Prostate gland (tissue), 2 donors: Measurements from ENCODE around the gene DYNLT2B.

Source experiments
- POLR2A ChIP-seq: fragments of 450-650 bp; IDR thresholded peaks from one replicate; pipeline ENCODE4 v1.6.1; 2016; ENCODE audit warnings: antibody characterized with exemption, mild to moderate bottlenecking
- POLR2AphosphoS5 ChIP-seq: sonication (generic); formaldehyde crosslinking; IDR thresholded peaks from one replicate; pipeline ENCODE4 v1.6.1; 2017; ENCODE audit warnings: antibody characterized with exemption
- TF ChIP-seq, protein P1 (sequence below), 4 experiments: fragments of 200-600 bp in 2 of 4; fragments of 450-650 bp in 2 of 4; sonication (generic) in 2 of 4; IDR thresholded peaks; 1 replicate in 3 of 4; 2 replicates in 1 of 4; pipeline ENCODE4 v1.5.1; 2016 to 2019; ENCODE audit warnings: antibody characterized with exemption in 4 of 4, mild to moderate bottlenecking in 2 of 4, moderate library complexity in 2 of 4

- TF ChIP-seq POLR2A (no peak), POLR2AphosphoS5 (no peak)
- TF ChIP-seq, protein P1, sequence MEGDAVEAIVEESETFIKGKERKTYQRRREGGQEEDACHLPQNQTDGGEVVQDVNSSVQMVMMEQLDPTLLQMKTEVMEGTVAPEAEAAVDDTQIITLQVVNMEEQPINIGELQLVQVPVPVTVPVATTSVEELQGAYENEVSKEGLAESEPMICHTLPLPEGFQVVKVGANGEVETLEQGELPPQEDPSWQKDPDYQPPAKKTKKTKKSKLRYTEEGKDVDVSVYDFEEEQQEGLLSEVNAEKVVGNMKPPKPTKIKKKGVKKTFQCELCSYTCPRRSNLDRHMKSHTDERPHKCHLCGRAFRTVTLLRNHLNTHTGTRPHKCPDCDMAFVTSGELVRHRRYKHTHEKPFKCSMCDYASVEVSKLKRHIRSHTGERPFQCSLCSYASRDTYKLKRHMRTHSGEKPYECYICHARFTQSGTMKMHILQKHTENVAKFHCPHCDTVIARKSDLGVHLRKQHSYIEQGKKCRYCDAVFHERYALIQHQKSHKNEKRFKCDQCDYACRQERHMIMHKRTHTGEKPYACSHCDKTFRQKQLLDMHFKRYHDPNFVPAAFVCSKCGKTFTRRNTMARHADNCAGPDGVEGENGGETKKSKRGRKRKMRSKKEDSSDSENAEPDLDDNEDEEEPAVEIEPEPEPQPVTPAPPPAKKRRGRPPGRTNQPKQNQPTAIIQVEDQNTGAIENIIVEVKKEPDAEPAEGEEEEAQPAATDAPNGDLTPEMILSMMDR (IDR thresholded peaks at IDR 0.05) = no peak
Measured at GRCh38 chr3:196270499-196270898, 47.5 kb downstream of the DYNLT2B start.
